ENCODE results near the gene STARD6.
"Not testable (repeated sequence)": the region's sequence is repeated elsewhere in the genome, so short reads cannot be mapped to it uniquely, and the experiment has no call there.

STARD6 gene

GRCh38 chr18:54338230-54338629, 19.4 kb downstream of the STARD6 start:
- no peak for DNase-seq (ENCODE audit: low spot score)

GRCh38 chr18:54335638-54336173, 22.0 kb downstream of the STARD6 start:
- DNase-seq (ENCODE audit: low spot score) = no peak

GRCh38 chr18:54330768-54331548, 26.7 kb downstream of the STARD6 start:
- DNase-seq (ENCODE audit: low spot score) = no peak

GRCh38 chr18:54329787-54330186, 27.9 kb downstream of the STARD6 start:
- no peak for DNase-seq (ENCODE audit: low spot score)

GRCh38 chr18:54327818-54328217, 29.8 kb downstream of the STARD6 start:
- no peak for DNase-seq (ENCODE audit: low spot score)

- DNase-seq (ENCODE audit: low spot score) = no peak
These were observed 33.7 kb downstream of the STARD6 start for GRCh38 chr18:54323970-54324369.

- no peak for DNase-seq (ENCODE audit: low spot score)
These were observed 34.1 kb downstream of the STARD6 start for GRCh38 chr18:54323561-54323960.

GRCh38 chr18:54316071-54316820, 41.4 kb downstream of the STARD6 start:
- no peak for DNase-seq (ENCODE audit: low spot score)

- DNase-seq (ENCODE audit: low spot score) = not testable (repeated sequence)
These were observed 48.1 kb downstream of the STARD6 start for GRCh38 chr18:54309564-54309963.

- DNase-seq (ENCODE audit: low spot score) = no peak
These were observed 54.2 kb downstream of the STARD6 start for GRCh38 chr18:54303408-54303807.

GRCh38 chr18:54298991-54299390, 58.7 kb downstream of the STARD6 start:
- DNase-seq (ENCODE audit: low spot score) = not testable (repeated sequence)

- DNase-seq (ENCODE audit: low spot score) = no peak
These were observed 61.6 kb downstream of the STARD6 start for GRCh38 chr18:54296062-54296461.

- DNase-seq (ENCODE audit: low spot score) = no peak
These were observed 63.4 kb downstream of the STARD6 start for GRCh38 chr18:54294274-54294673.

GRCh38 chr18:54284981-54285785, 72.5 kb downstream of the STARD6 start:
- no peak for DNase-seq (ENCODE audit: low spot score)

GRCh38 chr18:54284535-54284934, 73.1 kb downstream of the STARD6 start:
- DNase-seq (ENCODE audit: low spot score) = no peak

- no peak for DNase-seq (ENCODE audit: low spot score)
These were observed 77.5 kb downstream of the STARD6 start for GRCh38 chr18:54280220-54280569.

- DNase-seq (ENCODE audit: low spot score) = no peak
These were observed 78.0 kb downstream of the STARD6 start for GRCh38 chr18:54279477-54280219.

- no peak for DNase-seq (ENCODE audit: low spot score)
These were observed 79.0 kb downstream of the STARD6 start for GRCh38 chr18:54278615-54279014.

GRCh38 chr18:54277899-54278298, 79.8 kb downstream of the STARD6 start:
- DNase-seq (ENCODE audit: low spot score) = no peak
